NT2/D1 (cell line): ENCODE results near the gene OR2AT4.

Experiments used
- DNase-seq: peaks from one replicate; pipeline ENCODE4 v3.0.0-alpha.2; 2011; ENCODE audit warnings: low read depth, low spot score
- H3K27me3 ChIP-seq: 2 replicates; pipeline ENCODE4 v1.6.0; 2011; ENCODE audit warnings: mild to moderate bottlenecking; ENCODE audit not compliant: insufficient read length, insufficient read depth
- H3K36me3 ChIP-seq: 2 replicates; pipeline ENCODE4 v1.6.1; 2011; ENCODE audit warnings: mild to moderate bottlenecking, low read length, mixed read lengths; ENCODE audit not compliant: insufficient read depth, insufficient read length
- H3K4me1 ChIP-seq: 2 replicates; pipeline ENCODE4 v1.5.1; 2011; ENCODE audit not compliant: insufficient read depth, insufficient read length
- H3K4me3 ChIP-seq: 2 replicates; pipeline ENCODE4 v1.5.1; 2011; ENCODE audit warnings: low read depth; ENCODE audit not compliant: insufficient read length
- H3K9ac ChIP-seq: 2 replicates; pipeline ENCODE4 v1.6.0; 2011; ENCODE audit warnings: low read depth; ENCODE audit not compliant: insufficient read length
- H3K9me3 ChIP-seq: 2 replicates; pipeline ENCODE4 v1.5.1; 2011; ENCODE audit warnings: mild to moderate bottlenecking, low read length; ENCODE audit not compliant: insufficient read depth
- SUZ12 ChIP-seq: IDR thresholded peaks from 2 replicates; pipeline ENCODE4 v1.6.1; 2011; ENCODE audit not compliant: insufficient read length, insufficient read depth; ENCODE audit errors: extremely low read depth
- YY1 ChIP-seq: IDR thresholded peaks from 2 replicates; pipeline ENCODE4 v1.6.1; 2011; ENCODE audit not compliant: insufficient read length, insufficient read depth
- ZNF274 ChIP-seq: IDR thresholded peaks from 2 replicates; pipeline ENCODE4 v1.6.1; 2011; ENCODE audit warnings: mild to moderate bottlenecking, low read depth, low read length

Gene OR2AT4

DNA sequence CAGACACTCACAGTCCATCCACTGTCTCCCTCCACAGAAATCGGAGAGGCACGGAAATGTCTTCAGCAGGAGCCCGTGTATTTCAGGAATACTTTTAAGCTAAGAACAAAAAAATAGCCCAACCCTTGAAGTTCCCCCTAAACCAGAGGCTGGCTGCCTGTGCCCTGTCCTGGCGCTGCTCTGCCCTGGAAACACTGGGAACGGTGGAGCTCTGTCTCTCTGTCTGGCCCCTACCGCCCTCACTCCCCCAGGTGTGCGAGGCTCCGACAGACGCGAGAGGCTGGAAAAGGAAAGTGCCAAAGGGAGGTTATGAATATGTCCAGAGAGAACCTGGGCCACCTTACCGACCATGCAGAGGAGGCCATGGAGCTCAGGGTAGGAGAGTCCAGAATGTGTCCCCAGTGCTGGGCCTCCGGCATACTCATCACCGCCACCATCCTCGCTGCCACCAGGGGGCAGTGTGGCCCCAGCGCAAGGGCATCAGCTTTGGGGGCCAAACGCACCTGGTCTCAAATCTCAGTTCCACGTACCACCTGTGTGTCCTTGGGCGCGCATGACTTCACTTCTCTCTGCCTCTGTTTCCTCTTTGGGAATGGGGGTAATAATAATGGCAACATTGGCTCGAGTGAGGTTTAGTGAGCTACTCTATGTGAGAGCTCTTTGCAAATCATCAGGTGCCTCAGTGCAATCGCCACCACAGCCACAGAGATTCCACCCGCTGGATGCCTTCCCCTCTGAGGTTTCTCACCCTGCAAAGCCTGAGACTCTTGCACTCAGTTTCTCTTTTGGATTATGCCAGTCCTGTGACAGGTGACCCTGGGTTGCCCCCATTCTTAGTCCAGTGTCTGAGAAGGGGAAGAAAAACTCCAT is 43.8 kb upstream of the OR2AT4 start:
- TF ChIP-seq ZNF274 (no peak), SUZ12 (no peak), YY1 (no peak)
- H3K4me1 ChIP-seq, result peaks cover 5% of the 10 kb centered on the region
- no peak overlapping the region for H3K4me3 ChIP-seq
- no peaks in the 10 kb centered on the region for H3K36me3 ChIP-seq
- DNase-seq, result peak; percentile 48
- no peaks in the 10 kb centered on the region for H3K9me3 ChIP-seq
- H3K27me3 ChIP-seq, result no peaks in the 10 kb centered on the region
- no peak overlapping the region for H3K9ac ChIP-seq

DNA sequence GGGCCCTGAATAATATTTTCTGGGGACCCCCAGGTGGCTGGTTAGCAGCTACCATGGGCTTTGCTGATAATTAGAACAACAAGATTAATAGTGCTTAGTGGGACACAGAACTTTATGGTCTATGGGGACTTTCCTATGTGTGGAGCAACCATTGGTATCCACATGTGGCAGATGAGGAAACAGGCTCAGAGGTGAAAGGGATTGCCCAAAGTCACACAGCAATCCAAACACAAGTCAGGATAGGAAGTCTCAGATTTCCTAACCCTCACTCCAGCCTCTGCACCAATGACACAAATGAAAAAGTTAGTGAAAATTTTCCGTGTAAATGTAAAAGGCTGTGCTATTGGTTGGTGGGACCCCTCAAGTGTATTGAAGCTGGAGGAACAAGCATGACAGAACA is 39.0 kb upstream of the OR2AT4 start:
- H3K4me3 ChIP-seq, result no peak overlapping the region
- H3K27me3 ChIP-seq, result no peaks in the 10 kb centered on the region
- no peaks in the 10 kb centered on the region for H3K36me3 ChIP-seq
- H3K9ac ChIP-seq, result no peak overlapping the region
- TF ChIP-seq SUZ12, result no peak
- no peak for TF ChIP-seq YY1
- no peak for TF ChIP-seq ZNF274
- H3K4me1 ChIP-seq, result no peaks in the 10 kb centered on the region
- no peak for DNase-seq
- H3K9me3 ChIP-seq, result no peaks in the 10 kb centered on the region

DNA sequence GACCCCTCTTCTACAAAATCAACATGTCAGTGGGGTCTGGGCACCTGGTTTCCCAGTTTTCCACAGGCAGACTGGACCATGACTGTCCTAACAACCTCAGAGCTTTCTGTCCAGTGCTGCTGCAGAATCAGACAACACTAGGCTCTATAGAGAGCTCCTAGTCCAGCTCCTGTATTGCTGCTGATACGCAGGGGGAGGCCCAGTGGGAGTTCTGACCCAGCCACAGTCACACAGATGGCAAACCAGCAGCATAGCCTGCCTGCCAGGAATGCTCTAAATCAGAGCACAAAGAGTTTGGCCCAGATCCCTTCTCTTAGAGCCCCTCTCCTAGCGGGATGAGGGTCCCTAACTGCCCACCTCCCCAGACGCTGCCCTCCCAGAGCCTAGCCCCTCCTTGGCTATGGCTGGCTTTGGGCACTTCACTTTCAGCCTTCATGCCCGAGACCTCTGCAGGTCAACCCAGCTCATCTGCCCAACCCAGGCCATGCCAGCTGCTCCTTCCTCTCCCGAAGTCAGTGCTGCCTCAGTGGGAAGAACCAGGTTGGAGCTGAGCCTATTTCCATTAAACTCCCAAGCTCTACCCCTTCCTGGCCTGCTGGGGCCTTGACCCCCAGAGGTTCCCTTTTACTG is 38.5 kb upstream of the OR2AT4 start:
- Histone ChIP-seq H3K36me3 (no peaks in the 10 kb centered on the region), H3K9ac (no peak overlapping the region), H3K9me3 (no peaks in the 10 kb centered on the region), H3K4me1 (no peaks in the 10 kb centered on the region), H3K4me3 (no peak overlapping the region), H3K27me3 (no peaks in the 10 kb centered on the region)
- no peak for TF ChIP-seq ZNF274
- no peak for TF ChIP-seq SUZ12
- TF ChIP-seq YY1, result no peak
- no peak for DNase-seq

DNA sequence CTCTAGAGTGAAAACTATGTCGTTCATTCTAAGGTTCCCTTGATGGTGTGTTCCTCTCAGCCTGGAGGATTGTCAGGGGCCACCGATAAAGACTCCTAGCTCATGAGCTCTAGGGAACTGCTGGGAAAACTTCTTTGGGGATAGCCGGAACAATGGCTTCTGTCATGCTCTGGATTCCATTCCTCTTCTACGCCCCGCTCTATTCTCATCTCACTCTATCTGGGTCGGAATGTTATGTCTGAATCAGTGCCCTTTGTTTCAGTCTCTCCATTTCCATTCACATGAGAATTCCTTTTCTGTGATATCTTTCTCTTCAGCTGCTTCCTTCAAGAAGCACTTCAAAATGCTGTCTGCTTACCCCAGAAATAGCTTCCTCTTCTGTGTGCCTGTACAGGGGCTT is 37.3 kb upstream of the OR2AT4 start:
- Histone ChIP-seq H3K4me3 (no peak overlapping the region), H3K9me3 (no peaks in the 10 kb centered on the region), H3K4me1 (no peaks in the 10 kb centered on the region), H3K27me3 (no peaks in the 10 kb centered on the region), H3K9ac (no peak overlapping the region), H3K36me3 (no peaks in the 10 kb centered on the region)
- DNase-seq, result peak; percentile 36
- TF ChIP-seq ZNF274, result no peak
- TF ChIP-seq YY1, result no peak
- TF ChIP-seq SUZ12, result no peak

DNA sequence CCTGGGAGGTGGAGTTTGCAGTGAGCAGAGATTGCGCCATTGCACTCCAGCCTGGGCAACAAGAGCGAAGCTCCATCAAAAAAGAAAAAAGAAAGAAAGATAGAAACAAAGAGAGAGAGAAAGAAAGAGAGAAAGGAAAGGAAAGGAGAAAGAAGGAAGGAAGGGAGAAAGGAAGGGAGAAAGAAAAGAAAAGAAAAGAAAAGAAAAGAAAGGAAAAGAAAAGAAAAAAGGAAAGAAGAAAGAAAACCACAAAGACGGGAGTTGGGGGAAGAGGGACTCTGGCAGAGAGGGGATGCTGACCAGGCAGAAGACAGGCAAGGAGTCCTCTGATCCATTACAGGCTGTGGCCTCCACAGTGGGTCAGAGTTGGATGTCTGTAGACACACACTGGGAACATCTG is 35.4 kb upstream of the OR2AT4 start:
- no peaks in the 10 kb centered on the region for H3K9me3 ChIP-seq
- no peaks in the 10 kb centered on the region for H3K36me3 ChIP-seq
- TF ChIP-seq YY1 (no peak), ZNF274 (no peak)
- H3K4me3 ChIP-seq, result no peak overlapping the region
- DNase-seq, result no peak
- no peaks in the 10 kb centered on the region for H3K27me3 ChIP-seq
- no peaks in the 10 kb centered on the region for H3K4me1 ChIP-seq
- H3K9ac ChIP-seq, result no peak overlapping the region

GRCh38 chr11:75126564-75126963 is 29.9 kb upstream of the OR2AT4 start:
- Histone ChIP-seq H3K9ac (no peak overlapping the region), H3K36me3 (no peaks in the 10 kb centered on the region), H3K4me1 (no peaks in the 10 kb centered on the region), H3K4me3 (no peak overlapping the region), H3K9me3 (no peaks in the 10 kb centered on the region), H3K27me3 (no peaks in the 10 kb centered on the region)
- DNase-seq, result no peak
- TF ChIP-seq SUZ12 (no peak), ZNF274 (no peak), YY1 (no peak)

DNA sequence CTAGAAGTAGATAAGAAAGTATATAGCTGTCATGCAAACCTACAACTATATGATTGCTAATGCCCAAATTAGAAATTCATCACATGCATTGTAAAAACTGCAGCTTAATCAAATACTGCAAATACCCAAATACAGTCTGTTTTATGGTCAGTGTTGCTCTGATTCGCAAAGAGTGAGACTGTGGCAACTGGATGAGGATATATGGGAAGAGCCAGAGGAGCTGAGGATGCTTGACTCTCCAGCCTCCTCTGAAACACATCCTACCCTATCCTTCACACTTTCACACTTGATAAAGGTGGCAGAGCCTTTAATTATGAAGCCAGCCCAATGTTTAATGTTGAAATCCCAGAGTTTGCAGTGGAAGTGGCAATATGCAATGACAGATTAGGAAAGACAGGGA is 21.9 kb upstream of the OR2AT4 start:
- Histone ChIP-seq H3K9me3 (peaks cover 12% of the 10 kb centered on the region), H3K27me3 (no peaks in the 10 kb centered on the region), H3K4me3 (no peak overlapping the region), H3K36me3 (no peaks in the 10 kb centered on the region), H3K9ac (no peak overlapping the region), H3K4me1 (no peaks in the 10 kb centered on the region)
- TF ChIP-seq ZNF274 (no peak), SUZ12 (no peak), YY1 (no peak)
- DNase-seq, result no peak
